Cortex of kidney (tissue), 1 donor: ENCODE data around the gene OLR1.
"Not testable (repeated sequence)": the region's sequence is repeated elsewhere in the genome, so short reads cannot be mapped to it uniquely, and the experiment has no call there.

Experiments
- DNase-seq: peaks from one replicate; lab custom pipeline; 2025; lab: John Stamatoyannopoulos, UW

The OLR1 gene

GRCh38 chr12:10190558-10191388 lies 18.8 kb upstream of the OLR1 start:
- no peak for DNase-seq

GRCh38 chr12:10189653-10190052 lies 17.7 kb upstream of the OLR1 start:
- no peak for DNase-seq

- not testable (repeated sequence) for DNase-seq
Observed at GRCh38 chr12:10186958-10187357, 15.0 kb upstream of the OLR1 start.

GRCh38 chr12:10186299-10186698 lies 14.4 kb upstream of the OLR1 start:
- no peak for DNase-seq

GRCh38 chr12:10184261-10184843 lies 12.4 kb upstream of the OLR1 start:
- no peak for DNase-seq

- DNase-seq = no peak
Observed at GRCh38 chr12:10182354-10183049, 10.6 kb upstream of the OLR1 start.

- no peak for DNase-seq
Observed at GRCh38 chr12:10179776-10180181, 7.8 kb upstream of the OLR1 start.

- DNase-seq = no peak
Observed at GRCh38 chr12:10178821-10179220, 6.9 kb upstream of the OLR1 start, which contains the start of gene TMEM52B. Gene TMEM52B, plus strand, starts transcription at chr12:10179032. Its CDS starts 543 bp downstream, at chr12:10179575.

- DNase-seq = no peak
Observed at GRCh38 chr12:10175846-10176636, 4.1 kb upstream of the OLR1 start.

GRCh38 chr12:10174986-10175614 lies 3.2 kb upstream of the OLR1 start:
- no peak for DNase-seq

- no peak for DNase-seq
Observed at GRCh38 chr12:10170216-10170615, 1.7 kb downstream of the OLR1 start.

GRCh38 chr12:10169104-10169503 lies 2.8 kb downstream of the OLR1 start:
- DNase-seq = no peak

- DNase-seq = no peak
Observed at GRCh38 chr12:10167599-10167998, 4.3 kb downstream of the OLR1 start.

GRCh38 chr12:10165421-10165820 lies 6.5 kb downstream of the OLR1 start:
- no peak for DNase-seq

- no peak for DNase-seq
Observed at GRCh38 chr12:10163084-10163483, 8.8 kb downstream of the OLR1 start.

GRCh38 chr12:10160617-10161385 lies 11.1 kb downstream of the OLR1 start:
- DNase-seq = no peak

- DNase-seq = no peak
Observed at GRCh38 chr12:10159280-10159679, 12.7 kb downstream of the OLR1 start.

GRCh38 chr12:10158406-10158805 lies 13.5 kb downstream of the OLR1 start:
- no peak for DNase-seq

GRCh38 chr12:10155966-10156365 lies 16.0 kb downstream of the OLR1 start:
- no peak for DNase-seq

GRCh38 chr12:10154145-10154496 lies 17.8 kb downstream of the OLR1 start:
- no peak for DNase-seq
